K562 (cell line): ENCODE data around the gene CLASP1. TPM values are rescaled to one million over a fixed set of nuclear protein-coding genes. Genes with fewer than 3 reads are reported as not detected.
A peak's percentile ranks its signal among the peaks of the same experiment; 100 is the strongest.

Experiments
- DIDO1 ChIP-seq: fragments of 450-650 bp; IDR thresholded peaks from 2 replicates; pipeline ENCODE4 v1.6.1; 2016; ENCODE audit warnings: low read depth, missing biosample characterization, missing genetic modification characterization
- FOSL1 ChIP-seq: fragments of 200-800 bp; sonication (Bioruptor generic); conservative IDR thresholded peaks from 2 replicates; pipeline ENCODE4 v1.6.1; 2016; ENCODE audit warnings: missing genetic modification characterization, missing compliant biosample characterization
- HDAC1 ChIP-seq, 2 experiments: fragments of 450-650 bp; IDR thresholded peaks; 2 replicates each; pipeline ENCODE4 v1.6.1; 2016 to 2017; ENCODE audit warnings: inconsistent platforms in 1 of 2, mild to moderate bottlenecking in 1 of 2, moderate library complexity in 1 of 2
- HMGN3 ChIP-seq: IDR thresholded peaks from 2 replicates; pipeline ENCODE4 v1.6.1; 2011; ENCODE audit warnings: borderline replicate concordance, low read depth, mild to moderate bottlenecking, mixed read lengths, low read length; ENCODE audit not compliant: insufficient read length; ENCODE audit errors: extremely low read depth
- L3MBTL2 ChIP-seq: fragments of 450-650 bp; IDR thresholded peaks from 2 replicates; pipeline ENCODE4 v1.6.1; 2016; ENCODE audit warnings: mild to moderate bottlenecking, moderate library complexity
- MEIS2 ChIP-seq: fragments of 450-650 bp; IDR thresholded peaks from 2 replicates; pipeline ENCODE4 v1.6.1; 2014; ENCODE audit warnings: mild to moderate bottlenecking; ENCODE audit not compliant: partially characterized antibody
- NFIC ChIP-seq: fragments of 450-650 bp; IDR thresholded peaks from 2 replicates; pipeline ENCODE4 v1.6.1; 2017; ENCODE audit warnings: mild to moderate bottlenecking, inconsistent platforms
- REST ChIP-seq, 2 experiments: fragments of 450-650 bp; formaldehyde crosslinking in 1 of 2; IDR thresholded peaks; 2 replicates each; pipeline versions ENCODE4 v1.4.0 to v1.6.1; 2014 to 2020; ENCODE audit warnings: mild to moderate bottlenecking in 2 of 2, borderline replicate concordance in 1 of 2, low read depth in 1 of 2
- SMAD3 ChIP-seq: fragments of 450-650 bp; formaldehyde crosslinking; conservative IDR thresholded peaks from 2 replicates; pipeline ENCODE4 v1.4.0; 2020; ENCODE audit warnings: mild to moderate bottlenecking
- SMAD4 ChIP-seq: fragments of 250-450 bp; sonication (Bioruptor Pico); conservative IDR thresholded peaks from 2 replicates; pipeline ENCODE4 v1.8.0; 2021; ENCODE audit warnings: inconsistent platforms, mild to moderate bottlenecking, moderate library complexity
- SP1 ChIP-seq: sonication (generic); formaldehyde crosslinking; IDR thresholded peaks from 2 replicates; pipeline ENCODE4 v1.8.1; 2022; ENCODE audit warnings: mild to moderate bottlenecking, missing genetic modification reagents
- ZBTB8A ChIP-seq: fragments of 450-650 bp; IDR thresholded peaks from 2 replicates; pipeline ENCODE4 v1.6.1; 2018; ENCODE audit warnings: mild to moderate bottlenecking, moderate library complexity; ENCODE audit not compliant: partially characterized antibody
- ZNF217 ChIP-seq: sonication (generic); formaldehyde crosslinking; IDR thresholded peaks from 2 replicates; pipeline ENCODE4 v1.8.0; 2022; ENCODE audit warnings: mild to moderate bottlenecking, missing genetic modification reagents
- ZNF511 ChIP-seq: sonication (generic); formaldehyde crosslinking; IDR thresholded peaks from 2 replicates; pipeline ENCODE4 v1.8.0; 2022; ENCODE audit warnings: mild to moderate bottlenecking, missing genetic modification reagents
- ZNF609 ChIP-seq: sonication (generic); formaldehyde crosslinking; IDR thresholded peaks from 2 replicates; pipeline ENCODE4 v1.8.1; 2023; ENCODE audit warnings: missing genetic modification reagents, mild to moderate bottlenecking, borderline replicate concordance
- polyA plus RNA-seq, 8 experiments: library from polyadenylated mRNA; depleted of rRNA in 4 of 8; stranded (reverse) in 5 of 8; unstranded in 3 of 8; fragments of >200 nt; fragmentation: Nextera tagmentation in 2 of 8; fragmentation: Illumina TruSeq in 1 of 8; extraction: Ambion mirVana in 2 of 8; extraction: Trizol in 1 of 8; gene quantifications; 2 replicates each; pipeline versions ENCODE4 v1.2.1 to v1.2.3, GENCODE V29; 2011 to 2014; ENCODE audit warnings: inconsistent platforms in 1 of 8, missing spikeins in 1 of 8
- total RNA-seq, 7 experiments: library from RNA; depleted of rRNA in 6 of 7; stranded (reverse); fragments of >200 nt in 6 of 7; fragmentation: Illumina TruSeq in 2 of 7; extraction: Trizol in 2 of 7; gene quantifications; 2 replicates each; pipeline versions ENCODE4 v1.2.1 to v1.2.3, GENCODE V29; 2011 to 2021; ENCODE audit warnings: low replicate concordance in 1 of 7

CLASP1 gene
- total and polyA plus RNA-seq, 9 of the 15 experiments (the other 6 are each of a cell fraction or from before 2014, with no cell fraction given), result 1.7 to 40.3 (median 20.7) TPM

GRCh38 chr2:121627525-121628050 is 21.7 kb downstream of the CLASP1 start (continued):
- TF ChIP-seq ZNF609 (CRISPR knock-in tag), result no peak
- no peak for TF ChIP-seq ZBTB8A
- TF ChIP-seq DIDO1 (tag), result no peak
- no peak for TF ChIP-seq REST (IDR thresholded peaks at IDR 0.05; ENCODE audit: borderline replicate concordance)
- TF ChIP-seq REST (CRISPR knock-in tag; IDR thresholded peaks at IDR 0.05; ENCODE audit: low read depth), result no peak
- TF ChIP-seq SMAD4, result no peak
- TF ChIP-seq ZNF217 (CRISPR knock-in tag), result no peak
- no peak for TF ChIP-seq ZNF511
- no peak for TF ChIP-seq FOSL1 (tag)
- TF ChIP-seq SMAD3, result no peak
- no peak for TF ChIP-seq HMGN3
- peak; percentile 68 for TF ChIP-seq MEIS2
- TF ChIP-seq NFIC, result no peak
- TF ChIP-seq L3MBTL2, result peak; percentile 53; the same call in 1 of the 2 replicates
- TF ChIP-seq SP1 (CRISPR knock-in tag), result no peak
- TF ChIP-seq HDAC1 (IDR thresholded peaks at IDR 0.05), result peak in 1 of 2 experiments; percentile 63; a peak in 1 of 4 replicates
